K562 (cell line): ENCODE data around the gene SRF. TPM values are rescaled to one million over a fixed set of nuclear protein-coding genes. Genes with fewer than 3 reads are reported as not detected.

Source experiments
- ATF7 ChIP-seq: fragments of 450-650 bp; IDR thresholded peaks from 2 replicates; pipeline ENCODE4 v1.7.1; 2014; ENCODE audit warnings: mild to moderate bottlenecking, moderate library complexity
- BHLHE40 ChIP-seq: IDR thresholded peaks from 2 replicates; pipeline ENCODE4 v1.6.1; 2011; ENCODE audit warnings: low read length, improper control_type of control experiment
- HMGN3 ChIP-seq: IDR thresholded peaks from 2 replicates; pipeline ENCODE4 v1.6.1; 2011; ENCODE audit warnings: borderline replicate concordance, low read depth, mild to moderate bottlenecking, mixed read lengths, low read length; ENCODE audit not compliant: insufficient read length; ENCODE audit errors: extremely low read depth
- KAT8 ChIP-seq: fragments of 450-650 bp; IDR thresholded peaks from 2 replicates; pipeline ENCODE4 v1.6.1; 2016; ENCODE audit warnings: low read depth, mild to moderate bottlenecking
- LCOR ChIP-seq: sonication (generic); formaldehyde crosslinking; IDR thresholded peaks from 2 replicates; pipeline ENCODE4 v1.8.0; 2022; ENCODE audit warnings: mild to moderate bottlenecking, missing genetic modification reagents
- NR2F6 ChIP-seq: fragments of 450-650 bp; formaldehyde crosslinking; IDR thresholded peaks from 2 replicates; pipeline ENCODE4 v1.4.0; 2020; ENCODE audit warnings: mild to moderate bottlenecking
- PURB ChIP-seq: sonication (generic); formaldehyde crosslinking; IDR thresholded peaks from 2 replicates; pipeline ENCODE4 v1.9.0; 2021; ENCODE audit warnings: low read depth, mild to moderate bottlenecking, missing genetic modification reagents
- RFX5 ChIP-seq: IDR thresholded peaks from 2 replicates; pipeline ENCODE4 v1.6.1; 2011; ENCODE audit warnings: low read depth, mild to moderate bottlenecking, improper control_type of control experiment, low read length
- RNF2 ChIP-seq: sonication (generic); IDR thresholded peaks from 2 replicates; pipeline ENCODE4 v1.6.1; 2016
- TEAD1 ChIP-seq, 2 experiments: fragments of 450-650 bp in 1 of 2; sonication (generic) in 1 of 2; formaldehyde crosslinking; IDR thresholded peaks; 2 replicates each; pipeline versions ENCODE4 v1.4.0 to v1.8.0; 2020 to 2022; ENCODE audit warnings: mild to moderate bottlenecking in 2 of 2, missing genetic modification reagents in 1 of 2
- TEAD4 ChIP-seq, 2 experiments: sonication (generic) in 1 of 2; formaldehyde crosslinking in 1 of 2; IDR thresholded peaks; 2 replicates each; pipeline versions ENCODE4 v1.6.1 to v1.8.0; 2012 to 2022; ENCODE audit warnings: borderline replicate concordance in 1 of 2, inconsistent platforms in 1 of 2, low read length in 1 of 2, mild to moderate bottlenecking in 1 of 2, missing genetic modification reagents in 1 of 2
- ZFX ChIP-seq: sonication (generic); formaldehyde crosslinking; IDR thresholded peaks from 2 replicates; pipeline ENCODE4 v1.8.0; 2022; ENCODE audit warnings: mild to moderate bottlenecking, missing genetic modification reagents, moderate library complexity
- ZNF589 ChIP-seq: fragments of 200-800 bp; sonication (Bioruptor generic); IDR thresholded peaks from 2 replicates; pipeline ENCODE4 v1.6.1; 2016; ENCODE audit warnings: low read depth, missing genetic modification characterization, missing compliant biosample characterization
- ZSCAN32 ChIP-seq: fragments of 450-650 bp; formaldehyde crosslinking; IDR thresholded peaks from 2 replicates; pipeline ENCODE4 v1.4.0; 2020; ENCODE audit warnings: mild to moderate bottlenecking, moderate library complexity
- polyA plus RNA-seq, 8 experiments: library from polyadenylated mRNA; depleted of rRNA in 4 of 8; stranded (reverse) in 5 of 8; unstranded in 3 of 8; fragments of >200 nt; fragmentation: Nextera tagmentation in 2 of 8; fragmentation: Illumina TruSeq in 1 of 8; extraction: Ambion mirVana in 2 of 8; extraction: Trizol in 1 of 8; gene quantifications; 2 replicates each; pipeline versions ENCODE4 v1.2.1 to v1.2.3, GENCODE V29; 2011 to 2014; ENCODE audit warnings: inconsistent platforms in 1 of 8, missing spikeins in 1 of 8
- total RNA-seq, 7 experiments: library from RNA; depleted of rRNA in 6 of 7; stranded (reverse); fragments of >200 nt in 6 of 7; fragmentation: Illumina TruSeq in 2 of 7; extraction: Trizol in 2 of 7; gene quantifications; 2 replicates each; pipeline versions ENCODE4 v1.2.1 to v1.2.3, GENCODE V29; 2011 to 2021; ENCODE audit warnings: low replicate concordance in 1 of 7
- TF ChIP-seq, protein P1 (sequence below): IDR thresholded peaks from 2 replicates; pipeline ENCODE4 v1.6.1; 2016; ENCODE audit warnings: missing genetic modification characterization, missing compliant biosample characterization
- TF ChIP-seq, protein P2 (sequence below): fragments of 250-450 bp; sonication (Bioruptor Pico); IDR thresholded peaks from 2 replicates; pipeline ENCODE4 v1.8.0; 2021; ENCODE audit warnings: moderate library complexity, mild to moderate bottlenecking, inconsistent platforms
- TF ChIP-seq, protein P3 (sequence below): IDR thresholded peaks from 2 replicates; pipeline ENCODE4 v1.6.1; 2011; ENCODE audit warnings: borderline replicate concordance, low read depth, mild to moderate bottlenecking, moderate library complexity, low read length; ENCODE audit not compliant: insufficient read depth, poor library complexity, severe bottlenecking
- TF ChIP-seq, protein P4 (sequence below): fragments of 250-450 bp; sonication (Bioruptor Pico); IDR thresholded peaks from 2 replicates; pipeline ENCODE4 v1.8.0; 2022; ENCODE audit warnings: inconsistent platforms, mild to moderate bottlenecking, moderate library complexity, borderline replicate concordance
- TF ChIP-seq, protein P5 (sequence below): fragments of 450-650 bp; IDR thresholded peaks from 2 replicates; pipeline ENCODE4 v1.6.1; 2018; ENCODE audit warnings: mild to moderate bottlenecking, low read depth; ENCODE audit not compliant: partially characterized antibody

SRF gene
- total and polyA plus RNA-seq, 9 of the 15 experiments (the other 6 are each of a cell fraction or from before 2014, with no cell fraction given): 2.5 to 37.0 (median 24.6) TPM

DNA sequence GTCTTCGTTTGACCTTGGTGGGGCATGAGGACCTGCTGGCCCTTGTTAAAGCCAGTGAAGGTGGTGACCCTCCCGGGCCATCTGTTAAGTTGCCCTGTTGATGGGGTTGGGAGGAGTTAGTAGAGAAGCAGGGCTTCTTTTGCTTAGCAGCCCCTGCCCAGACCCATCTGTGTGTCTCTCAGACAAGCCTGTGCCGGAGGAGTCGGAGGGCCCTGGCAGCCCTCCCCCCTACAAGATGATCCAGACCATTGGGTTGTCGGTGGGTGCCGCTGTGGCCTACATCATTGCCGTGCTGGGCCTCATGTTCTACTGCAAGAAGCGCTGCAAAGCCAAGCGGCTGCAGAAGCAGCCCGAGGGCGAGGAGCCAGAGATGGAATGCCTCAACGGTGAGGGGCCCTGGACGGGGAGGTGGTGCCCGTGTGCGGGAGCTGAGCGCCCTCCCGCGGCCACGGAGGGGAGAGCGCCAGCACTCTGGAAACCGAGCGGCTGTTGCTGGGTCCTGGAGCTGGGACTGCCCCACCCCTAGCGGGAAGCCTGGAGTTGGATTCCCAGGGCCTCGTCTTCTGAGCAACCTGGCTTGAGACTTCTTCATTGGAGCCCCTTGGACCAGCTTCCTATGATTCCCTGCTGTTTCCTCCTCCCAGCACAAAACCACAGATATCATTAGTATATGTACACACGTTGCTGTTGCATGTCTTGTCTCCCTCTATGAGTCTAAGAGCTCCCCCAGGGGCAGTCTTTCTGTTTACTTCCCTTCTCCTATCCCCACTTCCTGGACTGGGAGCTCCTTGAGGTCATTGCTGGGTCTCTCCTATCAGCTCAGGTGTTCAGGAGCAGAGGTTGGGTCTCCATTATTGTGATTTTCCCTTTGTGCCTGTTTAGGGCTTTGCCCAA lies 27.6 kb upstream of the SRF start (continued):
- TF ChIP-seq, protein P1, sequence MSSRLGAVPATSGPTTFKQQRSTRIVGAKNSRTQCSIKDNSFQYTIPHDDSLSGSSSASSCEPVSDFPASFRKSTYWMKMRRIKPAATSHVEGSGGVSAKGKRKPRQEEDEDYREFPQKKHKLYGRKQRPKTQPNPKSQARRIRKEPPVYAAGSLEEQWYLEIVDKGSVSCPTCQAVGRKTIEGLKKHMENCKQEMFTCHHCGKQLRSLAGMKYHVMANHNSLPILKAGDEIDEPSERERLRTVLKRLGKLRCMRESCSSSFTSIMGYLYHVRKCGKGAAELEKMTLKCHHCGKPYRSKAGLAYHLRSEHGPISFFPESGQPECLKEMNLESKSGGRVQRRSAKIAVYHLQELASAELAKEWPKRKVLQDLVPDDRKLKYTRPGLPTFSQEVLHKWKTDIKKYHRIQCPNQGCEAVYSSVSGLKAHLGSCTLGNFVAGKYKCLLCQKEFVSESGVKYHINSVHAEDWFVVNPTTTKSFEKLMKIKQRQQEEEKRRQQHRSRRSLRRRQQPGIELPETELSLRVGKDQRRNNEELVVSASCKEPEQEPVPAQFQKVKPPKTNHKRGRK: no peak
- no peak for TF ChIP-seq ZNF589
- TF ChIP-seq, protein P2, sequence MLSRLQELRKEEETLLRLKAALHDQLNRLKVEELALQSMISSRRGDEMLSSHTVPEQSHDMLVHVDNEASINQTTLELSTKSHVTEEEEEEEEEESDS (CRISPR knock-in tag): no peak
- TF ChIP-seq, protein P3, sequence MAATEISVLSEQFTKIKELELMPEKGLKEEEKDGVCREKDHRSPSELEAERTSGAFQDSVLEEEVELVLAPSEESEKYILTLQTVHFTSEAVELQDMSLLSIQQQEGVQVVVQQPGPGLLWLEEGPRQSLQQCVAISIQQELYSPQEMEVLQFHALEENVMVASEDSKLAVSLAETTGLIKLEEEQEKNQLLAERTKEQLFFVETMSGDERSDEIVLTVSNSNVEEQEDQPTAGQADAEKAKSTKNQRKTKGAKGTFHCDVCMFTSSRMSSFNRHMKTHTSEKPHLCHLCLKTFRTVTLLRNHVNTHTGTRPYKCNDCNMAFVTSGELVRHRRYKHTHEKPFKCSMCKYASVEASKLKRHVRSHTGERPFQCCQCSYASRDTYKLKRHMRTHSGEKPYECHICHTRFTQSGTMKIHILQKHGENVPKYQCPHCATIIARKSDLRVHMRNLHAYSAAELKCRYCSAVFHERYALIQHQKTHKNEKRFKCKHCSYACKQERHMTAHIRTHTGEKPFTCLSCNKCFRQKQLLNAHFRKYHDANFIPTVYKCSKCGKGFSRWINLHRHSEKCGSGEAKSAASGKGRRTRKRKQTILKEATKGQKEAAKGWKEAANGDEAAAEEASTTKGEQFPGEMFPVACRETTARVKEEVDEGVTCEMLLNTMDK: peak; percentile 33
- TF ChIP-seq, protein P4, sequence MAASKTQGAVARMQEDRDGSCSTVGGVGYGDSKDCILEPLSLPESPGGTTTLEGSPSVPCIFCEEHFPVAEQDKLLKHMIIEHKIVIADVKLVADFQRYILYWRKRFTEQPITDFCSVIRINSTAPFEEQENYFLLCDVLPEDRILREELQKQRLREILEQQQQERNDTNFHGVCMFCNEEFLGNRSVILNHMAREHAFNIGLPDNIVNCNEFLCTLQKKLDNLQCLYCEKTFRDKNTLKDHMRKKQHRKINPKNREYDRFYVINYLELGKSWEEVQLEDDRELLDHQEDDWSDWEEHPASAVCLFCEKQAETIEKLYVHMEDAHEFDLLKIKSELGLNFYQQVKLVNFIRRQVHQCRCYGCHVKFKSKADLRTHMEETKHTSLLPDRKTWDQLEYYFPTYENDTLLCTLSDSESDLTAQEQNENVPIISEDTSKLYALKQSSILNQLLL (CRISPR knock-in tag): no peak
- no peak for TF ChIP-seq KAT8
- no peak for TF ChIP-seq HMGN3
- TF ChIP-seq ATF7: peak; percentile 62; the same call in 1 of the 2 replicates
- TF ChIP-seq, protein P5, sequence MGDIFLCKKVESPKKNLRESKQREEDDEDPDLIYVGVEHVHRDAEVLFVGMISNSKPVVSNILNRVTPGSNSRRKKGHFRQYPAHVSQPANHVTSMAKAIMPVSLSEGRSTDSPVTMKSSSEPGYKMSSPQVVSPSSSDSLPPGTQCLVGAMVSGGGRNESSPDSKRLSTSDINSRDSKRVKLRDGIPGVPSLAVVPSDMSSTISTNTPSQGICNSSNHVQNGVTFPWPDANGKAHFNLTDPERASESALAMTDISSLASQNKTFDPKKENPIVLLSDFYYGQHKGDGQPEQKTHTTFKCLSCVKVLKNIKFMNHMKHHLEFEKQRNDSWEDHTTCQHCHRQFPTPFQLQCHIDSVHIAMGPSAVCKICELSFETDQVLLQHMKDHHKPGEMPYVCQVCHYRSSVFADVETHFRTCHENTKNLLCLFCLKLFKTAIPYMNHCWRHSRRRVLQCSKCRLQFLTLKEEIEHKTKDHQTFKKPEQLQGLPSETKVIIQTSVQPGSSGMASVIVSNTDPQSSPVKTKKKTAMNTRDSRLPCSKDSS: no peak
- TF ChIP-seq ZSCAN32: no peak
- TF ChIP-seq TEAD1 (CRISPR knock-in tag; IDR thresholded peaks at IDR 0.05): peak; percentile 27 to 66; a peak in 2 of 4 replicates
- TF ChIP-seq ZFX: 0 out of 2 replicates have a peak, but pooled peaks have one; percentile 14
- no peak for TF ChIP-seq RFX5
- TF ChIP-seq NR2F6 (CRISPR knock-in tag): no peak
- TF ChIP-seq PURB (CRISPR knock-in tag): no peak
- peak; percentile 82; the same call in 1 of the 2 replicates for TF ChIP-seq LCOR (CRISPR knock-in tag)
- no peak for TF ChIP-seq RNF2
- 0 out of 2 replicates have a peak, but pooled peaks have one; percentile 18 for TF ChIP-seq TEAD4 (IDR thresholded peaks at IDR 0.05; ENCODE audit: low read length)
- TF ChIP-seq TEAD4 (CRISPR knock-in tag; IDR thresholded peaks at IDR 0.05; ENCODE audit: borderline replicate concordance): no peak
- TF ChIP-seq BHLHE40: peak; percentile 49; the same call in 1 of the 2 replicates
